ENCODE measurements around the gene PROB1.
"Not testable (repeated sequence)": the region's sequence is repeated elsewhere in the genome, so short reads cannot be mapped to it uniquely, and the experiment has no call there.

Gene PROB1

GRCh38 chr5:139394654-139395566, at the start of gene PROB1:
Gene PROB1 (minus strand): TSS chr5:139395104. CDS start chr5:139395081, 23 bp downstream.
- DNase-seq: no peak

GRCh38 chr5:139443831-139444453, 49.0 kb upstream of the PROB1 start:
- no peak for DNase-seq

- not testable (repeated sequence) for DNase-seq
Observed at GRCh38 chr5:139440416-139440815, 45.5 kb upstream of the PROB1 start.

- DNase-seq: peak; percentile 80
Observed at GRCh38 chr5:139439013-139439903, 44.4 kb upstream of the PROB1 start, which contains the start of gene DNAJC18. Gene DNAJC18 (minus strand): TSS chr5:139439525. CDS start chr5:139439445, 80 bp downstream.

- DNase-seq: no peak
Observed at GRCh38 chr5:139438707-139439012, 43.8 kb upstream of the PROB1 start.

- no peak for DNase-seq
Observed at GRCh38 chr5:139435676-139436075, 40.8 kb upstream of the PROB1 start.

GRCh38 chr5:139431706-139432105, 36.8 kb upstream of the PROB1 start:
- DNase-seq: no peak

GRCh38 chr5:139430015-139430414, 35.1 kb upstream of the PROB1 start:
- no peak for DNase-seq

- DNase-seq: no peak
Observed at GRCh38 chr5:139426203-139426885, 31.4 kb upstream of the PROB1 start.

GRCh38 chr5:139425497-139425896, 30.6 kb upstream of the PROB1 start:
- no peak for DNase-seq

GRCh38 chr5:139422307-139422893, 27.5 kb upstream of the PROB1 start:
- peak; percentile 26 for DNase-seq

- DNase-seq: no peak
Observed at GRCh38 chr5:139419226-139420192, 24.6 kb upstream of the PROB1 start.

GRCh38 chr5:139418793-139419192, 23.9 kb upstream of the PROB1 start:
- DNase-seq: no peak

GRCh38 chr5:139417214-139417613, 22.3 kb upstream of the PROB1 start:
- no peak for DNase-seq

GRCh38 chr5:139416651-139417050, 21.7 kb upstream of the PROB1 start:
- no peak for DNase-seq

- no peak for DNase-seq
Observed at GRCh38 chr5:139415869-139416268, 21.0 kb upstream of the PROB1 start.

GRCh38 chr5:139415221-139415861, 20.4 kb upstream of the PROB1 start:
- DNase-seq: no peak

GRCh38 chr5:139414581-139415130, 19.8 kb upstream of the PROB1 start:
- DNase-seq: no peak

GRCh38 chr5:139413963-139414362, 19.1 kb upstream of the PROB1 start:
- no peak for DNase-seq

- no peak for DNase-seq
Observed at GRCh38 chr5:139413153-139413552, 18.2 kb upstream of the PROB1 start.
